ENCODE data around the gene PASK.
A peak's percentile ranks its signal among the peaks of the same experiment; 100 is the strongest.

PASK gene

GRCh38 chr2:241179899-241180298, 30.6 kb upstream of the PASK start:
- DNase-seq = peak; percentile 54

- DNase-seq = no peak
Observed at GRCh38 chr2:241178961-241179360, 29.7 kb upstream of the PASK start.

- DNase-seq = no peak
Observed at GRCh38 chr2:241177526-241178334, 28.5 kb upstream of the PASK start.

- no peak for DNase-seq
Observed at GRCh38 chr2:241173557-241173956, 24.3 kb upstream of the PASK start.

- no peak for DNase-seq
Observed at GRCh38 chr2:241168366-241168765, 19.1 kb upstream of the PASK start.

GRCh38 chr2:241163601-241164118, 14.4 kb upstream of the PASK start:
- no peak for DNase-seq

- no peak for DNase-seq
Observed at GRCh38 chr2:241161646-241162281, 12.5 kb upstream of the PASK start.

- DNase-seq = no peak
Observed at GRCh38 chr2:241160318-241160717, 11.0 kb upstream of the PASK start.

GRCh38 chr2:241159116-241159515, 9.8 kb upstream of the PASK start:
- DNase-seq = no peak

GRCh38 chr2:241158546-241158900, 9.3 kb upstream of the PASK start:
- DNase-seq = no peak

GRCh38 chr2:241157841-241158545, 8.7 kb upstream of the PASK start:
- DNase-seq = no peak

GRCh38 chr2:241156971-241157441, 7.7 kb upstream of the PASK start:
- DNase-seq = no peak

GRCh38 chr2:241155936-241156335, 6.7 kb upstream of the PASK start:
- no peak for DNase-seq

- DNase-seq = peak; percentile 39
Observed at GRCh38 chr2:241154915-241155314, 5.6 kb upstream of the PASK start.

- no peak for DNase-seq
Observed at GRCh38 chr2:241153616-241154015, 4.3 kb upstream of the PASK start.

- DNase-seq = no peak
Observed at GRCh38 chr2:241151934-241152660, 2.8 kb upstream of the PASK start.

GRCh38 chr2:241150660-241151530, 1.6 kb upstream of the PASK start:
- DNase-seq = no peak

GRCh38 chr2:241149925-241150659, 820 bp upstream of the PASK start, which contains the start of gene PPP1R7:
PPP1R7 (plus strand) TSS chr2:241150467; CDS start chr2:241150496, 29 bp downstream.
- peak; percentile 95 for DNase-seq

GRCh38 chr2:241149675-241149924, 328 bp upstream of the PASK start:
- DNase-seq = no peak

GRCh38 chr2:241148239-241148638, 1.0 kb downstream of the PASK start:
- no peak for DNase-seq

GRCh38 chr2:241147336-241147735, 1.9 kb downstream of the PASK start:
- no peak for DNase-seq
